Measurements from ENCODE around the gene C11orf52.
A peak's percentile ranks its signal among the peaks of the same experiment; 100 is the strongest.
"Not testable (repeated sequence)": the region's sequence is repeated elsewhere in the genome, so short reads cannot be mapped to it uniquely, and the experiment has no call there.

The C11orf52 gene

DNA sequence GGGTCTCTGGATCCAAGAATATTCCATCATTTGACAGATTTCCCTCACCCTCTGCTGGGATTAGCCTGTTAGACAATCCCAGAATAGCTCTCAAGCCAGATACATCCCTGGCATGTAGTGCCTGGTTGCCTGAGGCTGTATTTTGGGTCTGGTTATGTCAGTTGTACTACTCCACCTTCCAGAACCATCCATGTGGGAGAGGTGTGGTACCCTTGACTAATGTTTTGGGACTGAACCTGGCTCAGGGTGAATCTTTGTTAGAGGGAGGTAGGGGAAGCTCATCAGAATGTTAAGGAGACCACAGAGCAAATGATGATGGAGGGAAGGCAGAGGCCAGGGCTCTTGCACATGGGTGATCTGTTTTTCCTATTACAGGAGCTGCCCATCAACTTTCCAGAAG, 5.2 kb downstream of the C11orf52 start:
- H3K27me3 ChIP-seq (ENCODE audit: control insufficient read depth in 2 of 2, insufficient read depth in 2 of 2, low read length in 2 of 2), result no peaks in the 10 kb centered on the region
- peaks cover 14 to 28% of the 10 kb centered on the region in 2 donors for H3K4me1 ChIP-seq (ENCODE audit: control insufficient read depth in 2 of 2, insufficient read depth in 2 of 2, low read length in 2 of 2)
- no peaks in the 10 kb centered on the region for H3K9me3 ChIP-seq (ENCODE audit: control insufficient read depth in 2 of 2, low read length in 2 of 2)
- H3K27ac ChIP-seq (ENCODE audit: low read depth in 2 of 2, low read length in 2 of 2), result peak overlapping the region in 1 of 2 donors; percentile 36
- H3K9ac ChIP-seq (ENCODE audit: low read depth in 1 of 2, low read length in 2 of 2), result peak overlapping the region in 1 of 2 donors; percentile 28
- no peak overlapping the region for H3K4me3 ChIP-seq (ENCODE audit: low read length in 2 of 2)
- no peaks in the 10 kb centered on the region for H3K36me3 ChIP-seq (ENCODE audit: control insufficient read depth in 2 of 2, insufficient read depth in 2 of 2, low read length in 2 of 2)

GRCh38 chr11:111925953-111926352, 7.2 kb downstream of the C11orf52 start:
- Histone ChIP-seq H3K9me3 (ENCODE audit: control insufficient read depth in 2 of 2, low read length in 2 of 2) (no peaks in the 10 kb centered on the region), H3K27me3 (ENCODE audit: control insufficient read depth in 2 of 2, insufficient read depth in 2 of 2, low read length in 2 of 2) (no peaks in the 10 kb centered on the region), H3K27ac (ENCODE audit: low read depth in 2 of 2, low read length in 2 of 2) (peak overlapping the region; percentile 91 to 93), H3K4me3 (ENCODE audit: low read length in 2 of 2) (peak overlapping the region in 1 of 2 donors; percentile 83), H3K36me3 (ENCODE audit: control insufficient read depth in 2 of 2, insufficient read depth in 2 of 2, low read length in 2 of 2) (no peaks in the 10 kb centered on the region), H3K9ac (ENCODE audit: low read depth in 1 of 2, low read length in 2 of 2) (peak overlapping the region in 1 of 2 donors; percentile 71), H3K4me1 (ENCODE audit: control insufficient read depth in 2 of 2, insufficient read depth in 2 of 2, low read length in 2 of 2) (peaks cover 14 to 22% of the 10 kb centered on the region in 2 donors)

DNA sequence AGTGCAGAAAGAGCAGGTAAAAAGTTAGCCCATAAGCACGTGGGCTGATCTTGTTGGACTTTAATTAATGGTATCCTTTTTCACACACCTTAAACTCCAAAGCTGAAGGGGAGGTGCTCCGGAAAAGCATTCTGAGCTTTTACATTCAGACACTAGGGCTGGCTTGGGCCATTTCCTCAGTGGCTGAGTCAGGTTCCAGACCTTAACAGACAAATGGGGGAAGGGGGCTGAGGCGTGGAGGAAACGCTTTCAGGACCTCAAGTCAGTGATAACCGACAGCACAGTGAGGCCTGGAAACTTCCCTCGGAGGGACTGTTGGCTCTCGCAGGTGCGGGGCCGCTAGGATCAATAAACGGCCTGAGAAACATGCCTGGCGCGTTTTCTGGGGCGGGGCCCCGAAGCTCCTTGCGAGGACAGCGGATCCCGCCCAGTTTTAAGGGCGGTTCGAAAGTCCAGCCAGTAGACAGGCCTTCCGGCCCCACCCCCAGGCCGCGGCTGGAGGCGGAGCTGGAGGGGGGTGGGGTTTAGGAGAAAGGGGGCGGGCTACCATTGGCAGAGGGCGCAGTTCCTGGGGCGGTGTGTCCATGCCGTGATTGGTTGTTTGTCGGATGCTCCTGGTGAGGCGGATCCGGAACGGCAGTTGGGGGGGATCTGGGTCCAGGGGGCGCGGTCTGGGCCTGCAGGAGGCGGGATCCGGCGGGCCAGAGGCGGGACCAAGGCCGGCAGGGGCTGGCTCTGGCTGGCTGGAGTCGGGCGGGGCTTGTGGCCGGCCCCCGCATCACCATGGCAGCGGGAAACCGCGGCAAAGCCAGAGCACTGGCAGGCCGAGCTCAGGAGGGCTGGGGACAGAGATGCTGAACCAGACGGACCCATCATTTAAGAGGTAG, 8.0 kb downstream of the C11orf52 start:
- H3K27me3 ChIP-seq (ENCODE audit: control insufficient read depth in 2 of 2, insufficient read depth in 2 of 2, low read length in 2 of 2), result no peaks in the 10 kb centered on the region
- H3K9ac ChIP-seq (ENCODE audit: low read depth in 1 of 2, low read length in 2 of 2), result peak overlapping the region; percentile 68 to 71
- H3K36me3 ChIP-seq (ENCODE audit: control insufficient read depth in 2 of 2, insufficient read depth in 2 of 2, low read length in 2 of 2), result no peaks in the 10 kb centered on the region
- peaks cover 14 to 22% of the 10 kb centered on the region in 2 donors for H3K4me1 ChIP-seq (ENCODE audit: control insufficient read depth in 2 of 2, insufficient read depth in 2 of 2, low read length in 2 of 2)
- peak overlapping the region; percentile 75 to 83 for H3K4me3 ChIP-seq (ENCODE audit: low read length in 2 of 2)
- H3K9me3 ChIP-seq (ENCODE audit: control insufficient read depth in 2 of 2, low read length in 2 of 2), result no peaks in the 10 kb centered on the region
- peak overlapping the region; percentile 91 to 93 for H3K27ac ChIP-seq (ENCODE audit: low read depth in 2 of 2, low read length in 2 of 2)

DNA sequence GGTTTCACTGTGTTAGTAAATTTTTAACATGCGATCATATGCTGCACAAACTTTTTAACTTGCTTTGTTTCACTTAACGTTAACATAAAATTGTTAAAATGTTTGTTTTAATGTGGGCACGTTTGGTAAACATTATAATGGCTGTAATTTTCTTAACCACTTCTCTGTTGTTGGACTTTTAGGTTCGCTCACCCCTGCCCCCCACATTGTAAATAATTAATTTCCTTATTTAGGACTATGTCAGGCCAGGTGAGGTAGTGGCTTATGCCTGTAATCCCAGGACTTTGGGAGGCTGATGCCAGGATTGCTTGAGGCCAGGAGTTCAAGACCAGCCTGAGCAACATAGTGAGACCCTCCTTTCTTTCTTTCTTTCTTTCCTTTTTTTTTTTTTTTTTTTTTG, 11.8 kb downstream of the C11orf52 start:
- no peaks in the 10 kb centered on the region for H3K9me3 ChIP-seq (ENCODE audit: control insufficient read depth in 2 of 2, low read length in 2 of 2)
- H3K4me3 ChIP-seq (ENCODE audit: low read length in 2 of 2), result no peak overlapping the region
- no peak overlapping the region for H3K27ac ChIP-seq (ENCODE audit: low read depth in 2 of 2, low read length in 2 of 2)
- no peaks in the 10 kb centered on the region for H3K27me3 ChIP-seq (ENCODE audit: control insufficient read depth in 2 of 2, insufficient read depth in 2 of 2, low read length in 2 of 2)
- peaks cover 12 to 14% of the 10 kb centered on the region in 2 donors for H3K4me1 ChIP-seq (ENCODE audit: control insufficient read depth in 2 of 2, insufficient read depth in 2 of 2, low read length in 2 of 2)
- H3K36me3 ChIP-seq (ENCODE audit: control insufficient read depth in 2 of 2, insufficient read depth in 2 of 2, low read length in 2 of 2), result no peaks in the 10 kb centered on the region
- H3K9ac ChIP-seq (ENCODE audit: low read depth in 1 of 2, low read length in 2 of 2), result no peak overlapping the region

DNA sequence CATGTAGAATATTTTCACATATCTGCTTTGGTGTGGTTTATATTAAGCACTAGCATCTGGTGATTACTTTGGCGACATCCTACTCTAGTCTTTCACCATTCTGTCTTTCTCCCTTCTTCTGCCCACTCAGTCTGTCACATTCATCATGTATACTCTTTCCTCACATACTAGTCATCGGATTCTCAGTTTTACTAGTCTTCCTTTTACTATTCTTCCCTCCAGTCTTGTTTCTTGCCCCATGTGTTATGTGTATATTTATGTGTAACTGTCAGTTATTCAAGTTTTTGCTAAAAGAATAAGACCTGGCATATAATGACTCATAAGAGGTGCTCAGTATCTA, 13.9 kb downstream of the C11orf52 start:
- Histone ChIP-seq H3K4me3 (ENCODE audit: low read length in 2 of 2) (no peak overlapping the region), H3K36me3 (ENCODE audit: control insufficient read depth in 2 of 2, insufficient read depth in 2 of 2, low read length in 2 of 2) (no peaks in the 10 kb centered on the region), H3K9me3 (ENCODE audit: control insufficient read depth in 2 of 2, low read length in 2 of 2) (no peaks in the 10 kb centered on the region), H3K9ac (ENCODE audit: low read depth in 1 of 2, low read length in 2 of 2) (no peak overlapping the region), H3K27ac (ENCODE audit: low read depth in 2 of 2, low read length in 2 of 2) (no peak overlapping the region), H3K27me3 (ENCODE audit: control insufficient read depth in 2 of 2, insufficient read depth in 2 of 2, low read length in 2 of 2) (no peaks in the 10 kb centered on the region), H3K4me1 (ENCODE audit: control insufficient read depth in 2 of 2, insufficient read depth in 2 of 2, low read length in 2 of 2) (peaks cover under 1 to 9% of the 10 kb centered on the region in 2 donors)

DNA sequence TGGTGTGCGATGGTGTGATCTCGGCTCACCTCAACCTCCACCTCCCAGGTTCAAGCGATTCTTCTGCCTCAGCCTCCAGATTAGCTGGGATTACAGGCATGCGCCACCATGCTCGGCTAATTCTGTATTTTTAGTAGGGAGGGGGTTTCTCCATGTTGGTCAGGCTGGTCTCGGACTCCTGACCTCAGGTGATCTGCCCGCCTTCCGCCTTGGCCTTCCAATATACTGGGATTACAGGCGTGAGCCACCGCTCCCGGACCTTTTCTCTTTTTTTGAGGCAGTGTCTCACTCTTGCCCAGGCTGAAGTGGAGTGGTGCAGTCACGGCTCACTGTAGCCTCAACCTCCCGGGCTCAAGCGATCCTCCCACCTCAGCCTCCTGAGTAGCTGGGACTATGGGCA, 14.5 kb downstream of the C11orf52 start:
- H3K36me3 ChIP-seq (ENCODE audit: control insufficient read depth in 2 of 2, insufficient read depth in 2 of 2, low read length in 2 of 2); H3K4me3 ChIP-seq (ENCODE audit: low read length in 2 of 2); H3K27ac ChIP-seq (ENCODE audit: low read depth in 2 of 2, low read length in 2 of 2); H3K9me3 ChIP-seq (ENCODE audit: control insufficient read depth in 2 of 2, low read length in 2 of 2); H3K27me3 ChIP-seq (ENCODE audit: control insufficient read depth in 2 of 2, insufficient read depth in 2 of 2, low read length in 2 of 2); H3K9ac ChIP-seq (ENCODE audit: low read depth in 1 of 2, low read length in 2 of 2); H3K4me1 ChIP-seq (ENCODE audit: control insufficient read depth in 2 of 2, insufficient read depth in 2 of 2, low read length in 2 of 2): not testable (repeated sequence)

DNA sequence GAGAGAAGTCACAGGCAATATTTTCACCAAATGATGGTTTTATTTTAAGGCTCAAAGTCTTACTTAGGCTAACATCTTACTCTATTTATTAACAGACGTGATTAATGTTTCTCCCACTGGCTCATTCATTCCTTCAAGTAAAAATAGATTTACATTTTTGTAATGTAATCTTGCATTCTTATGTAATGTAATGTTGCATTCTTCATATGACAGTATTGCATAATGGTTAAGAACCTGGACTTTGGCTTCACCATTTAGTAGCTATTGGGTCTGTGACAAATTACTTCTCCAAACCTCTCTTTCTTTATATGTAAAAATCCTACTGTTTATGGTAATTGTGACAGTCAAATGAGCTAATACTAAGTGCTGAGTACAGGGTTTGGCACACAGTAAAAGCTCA, 15.2 kb downstream of the C11orf52 start:
- no peaks in the 10 kb centered on the region for H3K9me3 ChIP-seq (ENCODE audit: control insufficient read depth in 2 of 2, low read length in 2 of 2)
- peaks cover 2 to 14% of the 10 kb centered on the region in 2 donors for H3K4me1 ChIP-seq (ENCODE audit: control insufficient read depth in 2 of 2, insufficient read depth in 2 of 2, low read length in 2 of 2)
- no peaks in the 10 kb centered on the region for H3K36me3 ChIP-seq (ENCODE audit: control insufficient read depth in 2 of 2, insufficient read depth in 2 of 2, low read length in 2 of 2)
- H3K9ac ChIP-seq (ENCODE audit: low read depth in 1 of 2, low read length in 2 of 2), result no peak overlapping the region
- no peak overlapping the region for H3K27ac ChIP-seq (ENCODE audit: low read depth in 2 of 2, low read length in 2 of 2)
- H3K4me3 ChIP-seq (ENCODE audit: low read length in 2 of 2), result no peak overlapping the region
- no peaks in the 10 kb centered on the region for H3K27me3 ChIP-seq (ENCODE audit: control insufficient read depth in 2 of 2, insufficient read depth in 2 of 2, low read length in 2 of 2)

GRCh38 chr11:111934306-111934705, 15.6 kb downstream of the C11orf52 start:
- H3K27me3 ChIP-seq (ENCODE audit: control insufficient read depth in 2 of 2, insufficient read depth in 2 of 2, low read length in 2 of 2), result no peaks in the 10 kb centered on the region
- no peak overlapping the region for H3K9ac ChIP-seq (ENCODE audit: low read depth in 1 of 2, low read length in 2 of 2)
- H3K9me3 ChIP-seq (ENCODE audit: control insufficient read depth in 2 of 2, low read length in 2 of 2), result no peaks in the 10 kb centered on the region
- no peaks in the 10 kb centered on the region for H3K36me3 ChIP-seq (ENCODE audit: control insufficient read depth in 2 of 2, insufficient read depth in 2 of 2, low read length in 2 of 2)
- H3K4me3 ChIP-seq (ENCODE audit: low read length in 2 of 2), result no peak overlapping the region
- H3K4me1 ChIP-seq (ENCODE audit: control insufficient read depth in 2 of 2, insufficient read depth in 2 of 2, low read length in 2 of 2), result peaks cover 2 to 15% of the 10 kb centered on the region in 2 donors
- H3K27ac ChIP-seq (ENCODE audit: low read depth in 2 of 2, low read length in 2 of 2), result no peak overlapping the region

DNA sequence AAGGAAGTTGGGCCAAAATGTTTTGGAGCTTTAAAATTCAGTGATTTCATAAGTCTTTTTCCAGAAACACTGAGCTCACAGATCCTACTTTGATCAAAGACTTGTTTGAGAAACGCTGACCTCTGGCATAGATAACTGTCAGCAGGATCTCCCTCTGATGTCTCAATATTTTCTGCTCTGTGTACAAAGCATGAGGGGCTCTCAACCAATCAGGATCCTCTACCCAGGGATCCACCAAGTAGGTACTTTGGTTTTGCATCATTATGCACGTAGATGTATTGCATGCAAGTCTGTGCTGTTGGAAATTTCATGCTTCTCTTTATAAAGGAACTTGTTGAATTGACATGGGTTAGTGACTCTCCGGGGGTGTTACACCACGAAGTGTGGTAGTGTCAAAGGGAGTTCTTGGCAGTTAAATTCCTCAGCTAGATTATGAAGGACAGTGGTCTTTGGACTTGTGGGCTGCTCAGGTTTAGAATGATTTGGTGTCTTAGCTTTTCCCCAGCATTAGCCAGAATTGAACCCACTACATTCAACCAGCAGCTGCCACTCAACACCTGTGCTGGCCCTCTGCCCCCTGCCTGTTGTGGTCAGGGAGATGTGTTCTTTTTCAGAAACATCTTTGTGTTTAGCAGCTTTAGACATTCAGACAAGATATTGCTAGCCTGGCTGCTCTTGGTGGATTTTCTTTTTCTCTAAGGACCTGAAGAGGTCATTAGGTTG, 16.8 kb downstream of the C11orf52 start:
- Histone ChIP-seq H3K9ac (ENCODE audit: low read depth in 1 of 2, low read length in 2 of 2) (no peak overlapping the region), H3K9me3 (ENCODE audit: control insufficient read depth in 2 of 2, low read length in 2 of 2) (no peaks in the 10 kb centered on the region), H3K36me3 (ENCODE audit: control insufficient read depth in 2 of 2, insufficient read depth in 2 of 2, low read length in 2 of 2) (no peaks in the 10 kb centered on the region), H3K4me3 (ENCODE audit: low read length in 2 of 2) (peak overlapping the region in 1 of 2 donors; percentile 79), H3K4me1 (ENCODE audit: control insufficient read depth in 2 of 2, insufficient read depth in 2 of 2, low read length in 2 of 2) (peaks cover 2 to 15% of the 10 kb centered on the region in 2 donors), H3K27me3 (ENCODE audit: control insufficient read depth in 2 of 2, insufficient read depth in 2 of 2, low read length in 2 of 2) (no peaks in the 10 kb centered on the region), H3K27ac (ENCODE audit: low read depth in 2 of 2, low read length in 2 of 2) (peak overlapping the region; percentile 10 to 52)

DNA sequence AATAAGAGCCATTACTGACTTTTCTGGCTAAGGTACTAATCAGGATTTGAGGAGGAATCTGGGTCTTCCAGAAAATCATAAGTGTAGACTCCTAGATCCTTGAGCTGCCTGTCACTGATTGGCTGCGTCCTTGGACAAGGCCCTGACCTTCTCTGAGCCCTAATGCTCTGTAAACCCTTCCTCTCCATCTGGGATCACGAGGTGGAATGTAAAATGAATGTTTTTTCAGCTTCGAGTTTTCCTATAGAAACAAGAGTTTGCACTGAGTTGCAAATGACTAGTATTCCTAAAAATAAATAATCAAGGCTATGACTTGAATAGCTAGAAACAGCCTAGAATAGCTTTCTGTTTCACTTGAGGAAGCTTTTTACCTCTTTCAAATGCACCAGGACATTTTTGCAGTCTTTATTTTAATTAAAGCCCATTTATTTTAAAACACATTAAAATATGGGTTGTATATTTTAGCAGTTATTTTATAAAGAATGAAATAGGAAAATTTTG, 17.4 kb downstream of the C11orf52 start:
- Histone ChIP-seq H3K36me3 (ENCODE audit: control insufficient read depth in 2 of 2, insufficient read depth in 2 of 2, low read length in 2 of 2) (no peaks in the 10 kb centered on the region), H3K27me3 (ENCODE audit: control insufficient read depth in 2 of 2, insufficient read depth in 2 of 2, low read length in 2 of 2) (no peaks in the 10 kb centered on the region), H3K4me3 (ENCODE audit: low read length in 2 of 2) (peak overlapping the region; percentile 76 to 79), H3K4me1 (ENCODE audit: control insufficient read depth in 2 of 2, insufficient read depth in 2 of 2, low read length in 2 of 2) (peaks cover 2 to 15% of the 10 kb centered on the region in 2 donors), H3K9ac (ENCODE audit: low read depth in 1 of 2, low read length in 2 of 2) (peak overlapping the region in 1 of 2 donors; percentile 38), H3K27ac (ENCODE audit: low read depth in 2 of 2, low read length in 2 of 2) (peak overlapping the region; percentile 10 to 52), H3K9me3 (ENCODE audit: control insufficient read depth in 2 of 2, low read length in 2 of 2) (no peaks in the 10 kb centered on the region)

All from mucosa of rectum (tissue), 2 donors.